H1 (cell line): ENCODE data around the gene METRNL. TPM values are rescaled to one million over a fixed set of nuclear protein-coding genes. Genes with fewer than 3 reads are reported as not detected.

Source experiments
- CTCF ChIA-PET: fragments of 300-600 bp; sonication (Branson Sonifier 250); formaldehyde crosslinking; loops from one replicate; lab custom pipeline; 2021; ENCODE audit not compliant: partially characterized antibody; lab: Charles Lee
- POLR2A ChIA-PET: fragments of 300-600 bp; sonication (Branson Sonifier 250); formaldehyde crosslinking; loops from one replicate; lab custom pipeline; 2021; ENCODE audit warnings: inconsistent platforms; ENCODE audit not compliant: partially characterized antibody; lab: Charles Lee
- DNase-seq, 2 experiments: peaks; one replicate each; pipeline versions ENCODE4 v3.0.0 to v3.0.0-alpha.2; 2010 to 2022; ENCODE audit warnings: low spot score in 2 of 2, low read depth in 1 of 2, mixed read lengths in 1 of 2
- FAIRE-seq: peaks from 2 replicates; lab custom pipeline; 2011; peaks lifted over from hg19 to GRCh38; lab: Jason Lieb, UNC
- H2AFZ ChIP-seq: 2 replicates; pipeline ENCODE4 v1.8.1; 2012; ENCODE audit warnings: low read length, inconsistent platforms
- H2AK5ac ChIP-seq: 2 replicates; pipeline ENCODE4 v1.6.1; 2013; ENCODE audit warnings: low read depth, low read length
- H2BK120ac ChIP-seq: replicated peaks from 2 replicates; pipeline ENCODE3; 2013; ENCODE audit warnings: low read depth, low read length, inconsistent platforms
- H2BK12ac ChIP-seq: 2 replicates; pipeline ENCODE4 v1.6.1; 2013; ENCODE audit warnings: low read depth, low read length
- H2BK15ac ChIP-seq: 2 replicates; pipeline ENCODE4 v1.6.1; 2013; ENCODE audit warnings: low read length
- H2BK20ac ChIP-seq: 2 replicates; pipeline ENCODE4 v1.6.1; 2013; ENCODE audit warnings: low read length
- H2BK5ac ChIP-seq: 2 replicates; pipeline ENCODE4 v1.6.1; 2013; ENCODE audit warnings: low read depth, low read length
- H3K14ac ChIP-seq: 2 replicates; pipeline ENCODE4 v1.6.1; 2013; ENCODE audit warnings: inconsistent platforms; ENCODE audit not compliant: insufficient read length
- H3K18ac ChIP-seq: 2 replicates; pipeline ENCODE4 v1.6.1; 2013; ENCODE audit warnings: low read length; ENCODE audit errors: extremely low read depth
- H3K23ac ChIP-seq: 2 replicates; pipeline ENCODE4 v1.6.1; 2013; ENCODE audit warnings: inconsistent platforms; ENCODE audit not compliant: insufficient read length
- H3K23me2 ChIP-seq: 2 replicates; pipeline ENCODE4 v1.6.1; 2013; ENCODE audit warnings: low read depth, low read length
- H3K27ac ChIP-seq: 2 replicates; pipeline ENCODE4 v1.6.1; 2011; ENCODE audit warnings: low read depth, low read length, inconsistent platforms
- H3K27me3 ChIP-seq, 4 experiments: replicated peaks in 1 of 4; 1 replicate in 1 of 4; 2 replicates in 3 of 4; pipeline versions ENCODE4 v1.6.1 to v1.8.1; 2011 to 2013; ENCODE audit warnings: low read length in 3 of 4, mild to moderate bottlenecking in 3 of 4, inconsistent platforms in 2 of 4, mixed read lengths in 2 of 4, moderate library complexity in 1 of 4; ENCODE audit not compliant: control insufficient read depth in 3 of 4, insufficient read depth in 3 of 4; ENCODE audit errors: extremely low read depth in 1 of 4
- H3K36me3 ChIP-seq, 4 experiments: 2 replicates each; pipeline versions ENCODE4 v1.6.1 to v1.8.1; 2011 to 2013; ENCODE audit warnings: mild to moderate bottlenecking in 4 of 4, low read length in 3 of 4, moderate library complexity in 2 of 4, control low read depth in 1 of 4, inconsistent platforms in 1 of 4; ENCODE audit not compliant: insufficient read depth in 4 of 4, control insufficient read depth in 2 of 4
- H3K4ac ChIP-seq: replicated peaks from 2 replicates; pipeline ENCODE3; 2013; ENCODE audit warnings: low read length, low read depth, mixed read lengths, inconsistent platforms; ENCODE audit not compliant: insufficient read length
- H3K4me1 ChIP-seq, 4 experiments: replicated peaks in 1 of 4; 1 replicate in 1 of 4; 2 replicates in 3 of 4; pipeline versions ENCODE4 v1.6.1 to v1.8.1; 2011 to 2013; ENCODE audit warnings: low read length in 3 of 4, inconsistent platforms in 2 of 4, mixed read lengths in 1 of 4; ENCODE audit not compliant: insufficient read depth in 4 of 4, control insufficient read depth in 3 of 4
- H3K4me2 ChIP-seq, 2 experiments: 2 replicates each; pipeline versions ENCODE4 v1.6.1 to v1.8.1; 2011 to 2013; ENCODE audit warnings: low read depth in 2 of 2, low read length in 2 of 2, control low read depth in 1 of 2, inconsistent platforms in 1 of 2, mild to moderate bottlenecking in 1 of 2; ENCODE audit not compliant: insufficient read depth in 1 of 2
- H3K4me3 ChIP-seq, 4 experiments: fragments of 200-600, 300-600 bp in 1 of 4; sonication (generic), shearing (Covaris generic), sonication (Bioruptor Twin) in 1 of 4; 2 replicates each; pipeline versions ENCODE4 v1.5.1 to v1.8.1; 2011 to 2016; ENCODE audit warnings: low read length in 4 of 4, low read depth in 3 of 4, control low read depth in 2 of 4, inconsistent platforms in 2 of 4, mild to moderate bottlenecking in 2 of 4, mixed read lengths in 1 of 4, moderate library complexity in 1 of 4; ENCODE audit not compliant: insufficient read depth in 2 of 4; ENCODE audit errors: extremely low read depth in 1 of 4
- H3K56ac ChIP-seq: replicated peaks from 2 replicates; pipeline ENCODE3; 2013; ENCODE audit warnings: low read depth, mild to moderate bottlenecking, mixed read lengths, low read length, inconsistent platforms; ENCODE audit not compliant: insufficient read length
- H3K79me1 ChIP-seq: 2 replicates; pipeline ENCODE4 v1.6.1; 2013; ENCODE audit warnings: low read depth, low read length, control low read depth
- H3K79me2 ChIP-seq, 2 experiments: 2 replicates each; pipeline versions ENCODE4 v1.6.1 to v1.8.1; 2012 to 2013; ENCODE audit warnings: low read length in 2 of 2, mild to moderate bottlenecking in 2 of 2, inconsistent platforms in 1 of 2; ENCODE audit not compliant: insufficient read depth in 2 of 2, control insufficient read depth in 1 of 2
- H3K9ac ChIP-seq, 4 experiments: replicated peaks in 1 of 4; 1 replicate in 1 of 4; 2 replicates in 3 of 4; pipeline versions ENCODE4 v1.6.1 to v1.8.1; 2011 to 2013; ENCODE audit warnings: low read depth in 3 of 4, low read length in 3 of 4, control low read depth in 2 of 4, mild to moderate bottlenecking in 2 of 4, moderate library complexity in 2 of 4, inconsistent platforms in 1 of 4; ENCODE audit errors: extremely low read depth in 1 of 4
- H3K9me3 ChIP-seq, 2 experiments: 2 replicates each; pipeline versions ENCODE4 v1.6.1 to v1.8.1; 2012 to 2013; ENCODE audit warnings: mild to moderate bottlenecking in 2 of 2, moderate library complexity in 2 of 2, control low read depth in 1 of 2, inconsistent platforms in 1 of 2, low read depth in 1 of 2, low read length in 1 of 2, mixed read lengths in 1 of 2; ENCODE audit not compliant: insufficient read depth in 2 of 2
- H4K20me1 ChIP-seq, 2 experiments: replicated peaks in 1 of 2; 2 replicates each; pipeline versions ENCODE3 to v1.8.1; 2011 to 2013; ENCODE audit warnings: inconsistent platforms in 2 of 2, low read length in 2 of 2, mild to moderate bottlenecking in 1 of 2; ENCODE audit not compliant: insufficient read depth in 2 of 2, control insufficient read depth in 1 of 2
- H4K5ac ChIP-seq: 2 replicates; pipeline ENCODE4 v1.6.1; 2013; ENCODE audit warnings: low read length, low read depth, mixed read lengths, inconsistent platforms; ENCODE audit not compliant: insufficient read length
- H4K8ac ChIP-seq: 2 replicates; pipeline ENCODE4 v1.8.0; 2013; ENCODE audit warnings: mild to moderate bottlenecking, moderate library complexity, low read length, inconsistent platforms; ENCODE audit not compliant: insufficient read depth; ENCODE audit errors: extremely low read depth
- H4K91ac ChIP-seq: replicated peaks from 2 replicates; pipeline ENCODE3; 2013; ENCODE audit warnings: low read length, mixed read lengths, inconsistent platforms; ENCODE audit not compliant: insufficient read length
- BACH1 ChIP-seq: IDR thresholded peaks from 2 replicates; pipeline ENCODE4 v1.6.1; 2012; ENCODE audit warnings: low read length, improper control_type of control experiment
- CHD2 ChIP-seq: IDR thresholded peaks from 2 replicates; pipeline ENCODE4 v1.6.1; 2012; ENCODE audit warnings: low read length, improper control_type of control experiment
- EGR1 ChIP-seq: IDR thresholded peaks from 2 replicates; pipeline ENCODE4 v1.6.1; 2011; ENCODE audit warnings: low read depth, low read length, borderline replicate concordance
- EZH2 ChIP-seq: fragments of 200-600 bp; sonication (generic); IDR thresholded peaks from 2 replicates; pipeline ENCODE4 v1.7.1; 2012; ENCODE audit warnings: low read depth, mild to moderate bottlenecking, moderate library complexity, low read length, inconsistent platforms; ENCODE audit not compliant: severe bottlenecking
- GABPA ChIP-seq: IDR thresholded peaks from 2 replicates; pipeline ENCODE4 v1.6.1; 2011; ENCODE audit warnings: mild to moderate bottlenecking, low read length, moderate library complexity, borderline replicate concordance; ENCODE audit not compliant: insufficient read depth
- KDM5A ChIP-seq: fragments of 200-600 bp; IDR thresholded peaks from 2 replicates; pipeline ENCODE4 v1.7.1; 2012; ENCODE audit warnings: mild to moderate bottlenecking, low read length, inconsistent platforms, mixed read lengths
- MAX ChIP-seq: IDR thresholded peaks from 2 replicates; pipeline ENCODE4 v1.6.1; 2012; ENCODE audit warnings: inconsistent platforms
- NRF1 ChIP-seq: IDR thresholded peaks from 2 replicates; pipeline ENCODE4 v1.6.1; 2011; ENCODE audit warnings: mild to moderate bottlenecking, low read depth, low read length, improper control_type of control experiment
- POU5F1 ChIP-seq: IDR thresholded peaks from 2 replicates; pipeline ENCODE4 v1.6.1; 2011; ENCODE audit warnings: low read depth, mild to moderate bottlenecking, low read length, moderate library complexity
- RNF2 ChIP-seq: fragments of 200-900, 300-1000 bp; sonication (generic); IDR thresholded peaks from 2 replicates; pipeline ENCODE4 v1.7.1; 2016; ENCODE audit warnings: borderline replicate concordance, low read depth, mild to moderate bottlenecking, antibody characterized with exemption, low read length; ENCODE audit not compliant: poor library complexity, severe bottlenecking; ENCODE audit errors: missing control alignments
- SP1 ChIP-seq: IDR thresholded peaks from 2 replicates; pipeline ENCODE4 v1.6.1; 2011; ENCODE audit warnings: low read depth, low read length
- SP4 ChIP-seq: IDR thresholded peaks from 2 replicates; pipeline ENCODE4 v1.6.1; 2012; ENCODE audit warnings: low read length, inconsistent platforms
- SRF ChIP-seq: IDR thresholded peaks from 2 replicates; pipeline ENCODE4 v1.6.1; 2011; ENCODE audit warnings: mild to moderate bottlenecking, low read depth, low read length, moderate library complexity
- ZNF274 ChIP-seq: IDR thresholded peaks from 2 replicates; pipeline ENCODE4 v1.7.0; 2012; ENCODE audit warnings: low read length, borderline replicate concordance; ENCODE audit errors: extremely low read depth
- WGBS, 2 experiments: shearing (Covaris generic) in 1 of 2; methylation state at CpG; one replicate each; pipeline versions ENCODE4 v1.1.6 to v1.1.7; 2013 to 2015; ENCODE audit warnings: low lambda C conversion rate in 2 of 2, mixed read lengths in 2 of 2, inconsistent platforms in 1 of 2, low coverage in 1 of 2, missing lambda C conversion rate in 1 of 2; ENCODE audit not compliant: insufficient replicate concordance in 2 of 2, insufficient coverage in 1 of 2, insufficient read length in 1 of 2; ENCODE audit errors: extremely low coverage in 1 of 2, missing lambda C conversion rate in 1 of 2; 5-methylcytosine and 5-hydroxymethylcytosine counted together
- polyA plus RNA-seq, 7 experiments: library from polyadenylated mRNA; depleted of rRNA in 3 of 7; stranded (reverse) in 5 of 7; unstranded in 2 of 7; fragments of >200 nt in 5 of 7; fragments of 200-250 nt in 2 of 7; gene quantifications; 1 replicate in 5 of 7; 2 replicates in 1 of 7; 4 replicates in 1 of 7; pipeline versions ENCODE4 v1.2.1 to v1.2.3, GENCODE V29; 2011 to 2013; ENCODE audit warnings: missing spikeins in 2 of 7, mixed read lengths in 2 of 7
- total RNA-seq: library from RNA; stranded (reverse); fragmentation: NEBNext Ultra II Directional; extraction: Animal tissue kit (Norgen Biotek cat#: 25700); gene quantifications from 2 replicates; pipeline ENCODE4 v1.2.1, GENCODE V29; 2021

Gene METRNL
- total and polyA plus RNA-seq, 2 of the 8 experiments (the other 6 are each of a cell fraction or from before 2014, with no cell fraction given): 13.9 to 14.2 TPM

DNA sequence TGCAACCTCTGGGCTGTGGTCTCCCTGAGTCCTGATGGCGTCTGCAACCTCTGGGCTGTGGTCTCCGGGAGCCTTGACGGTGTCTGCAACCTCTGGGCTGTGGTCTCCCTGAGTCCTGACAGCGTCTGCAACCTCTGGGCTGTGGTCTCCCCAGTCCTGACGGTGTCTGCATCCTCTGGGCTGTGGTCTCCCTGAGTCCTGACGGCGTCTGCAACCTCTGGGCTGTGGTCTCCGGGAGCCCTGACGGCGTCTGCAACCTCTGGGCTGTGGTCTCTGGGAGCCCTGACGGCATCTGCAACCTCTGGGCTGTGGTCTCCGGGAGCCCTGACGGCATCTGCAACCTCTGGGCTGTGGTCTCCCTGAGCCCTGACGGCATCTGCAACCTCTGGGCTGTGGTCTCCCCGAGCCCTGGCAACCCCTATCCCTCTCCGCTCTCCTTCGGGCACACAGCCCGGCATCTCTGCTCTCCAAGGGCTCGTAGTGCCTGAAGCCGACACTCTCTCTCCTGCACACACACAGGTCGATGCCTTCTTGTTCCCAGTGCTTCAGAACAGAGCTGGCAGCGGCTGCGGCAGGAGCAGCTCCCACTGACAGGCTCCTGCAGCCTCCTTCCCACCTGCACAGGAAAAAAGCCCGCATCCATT lies 45.6 kb downstream of the METRNL start:
- Histone ChIP-seq H3K18ac (no peak overlapping the region), H4K20me1 (no peaks in the 10 kb centered on the region), H3K9me3 (peaks cover 21 to 76% of the 10 kb centered on the region in 2 experiments; a peak in 3 of 4 replicates), H4K91ac (no peak overlapping the region), H3K27ac (no peak overlapping the region), H2BK15ac (no peak overlapping the region), H3K4me1 (no peaks in the 10 kb centered on the region), H3K36me3 (no peaks in the 10 kb centered on the region), H2AK5ac (no peak overlapping the region), H3K23me2 (peaks cover 3% of the 10 kb centered on the region; the same call in 1 of the 2 replicates), H2BK120ac (no peak overlapping the region), H4K8ac (no peak overlapping the region), H3K9ac (no peak overlapping the region), H3K4me3 (no peak overlapping the region), H2BK12ac (no peak overlapping the region), H2AFZ (no peak overlapping the region), H3K14ac (no peak overlapping the region), H3K4me2 (no peak overlapping the region), H4K5ac (no peak overlapping the region), H3K56ac (no peak overlapping the region), H3K79me1 (no peaks in the 10 kb centered on the region), H3K27me3 (peaks cover 0 to 19% (median 10%) of the 10 kb centered on the region in 4 experiments; a peak in 5 of 7 replicates), H3K79me2 (no peaks in the 10 kb centered on the region), H2BK5ac (no peak overlapping the region), H3K4ac (no peak overlapping the region), H3K23ac (no peak overlapping the region), H2BK20ac (no peak overlapping the region)
- TF ChIP-seq SP1 (no peak), CHD2 (no peak), MAX (no peak), GABPA (no peak), EGR1 (no peak), BACH1 (no peak), RNF2 (no peak), NRF1 (no peak), SRF (no peak), POU5F1 (no peak), SP4 (no peak), ZNF274 (no peak), EZH2 (no peak), KDM5A (no peak)
- POLR2A ChIA-PET: no interaction called here
- no peak for DNase-seq
- no peak for FAIRE-seq
- CTCF ChIA-PET: interaction anchor here (0.8 to 2.3 kb wide), 3 partner anchors 39 to 161 kb away, joined by 3 to 8 read pairs (median 3); no protein-coding TSS in a partner anchor
- WGBS, 2 experiments: 92% methylated on average over 23 of the region's 24 CpGs; no CpG with 5 or more reads in 1 of the 2 experiments
